ENCODE data around the gene CATSPERE.

- TF ChIP-seq CTCF (IDR thresholded peaks at IDR 0.05; ENCODE audit: insufficient read depth, low read depth, low read length), result peak; percentile 72
- TF ChIP-seq EZH2 (IDR thresholded peaks at IDR 0.05; ENCODE audit: insufficient read depth, low read length), result no peak
These were observed 142.4 kb downstream of the CATSPERE start for GRCh38 chr1:244603498-244603897.
